ENCODE measurements around the gene NCOA6.

DNA sequence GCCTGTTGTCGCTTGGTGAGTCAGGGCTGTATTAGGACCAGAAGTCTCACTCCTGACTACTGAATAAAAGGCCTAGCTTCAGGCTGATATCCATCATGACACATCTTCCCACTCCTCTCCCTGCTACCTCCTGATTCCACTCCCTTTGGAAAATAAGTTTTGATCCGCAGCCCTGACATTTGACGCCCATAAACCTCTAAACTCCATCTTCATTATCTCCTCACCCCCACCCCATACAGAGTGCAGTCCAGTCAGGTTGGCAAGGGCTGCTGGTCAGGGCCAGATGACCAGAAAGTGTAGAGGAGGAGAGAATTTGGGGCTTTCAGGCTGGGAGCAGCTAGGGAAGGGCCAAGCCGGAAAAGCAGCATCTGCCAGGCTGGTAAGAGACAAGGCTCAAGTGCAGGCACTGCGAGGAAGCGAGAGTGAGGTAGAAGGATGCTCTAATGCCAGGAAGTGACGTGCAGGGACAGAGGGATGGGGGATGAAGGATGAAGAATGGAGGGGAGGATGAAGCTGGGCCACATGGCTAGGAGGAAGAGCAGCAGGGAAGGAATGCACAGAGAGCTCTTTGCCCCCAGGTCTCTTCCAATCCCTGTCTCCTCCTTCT, 46.0 kb upstream of the NCOA6 start:
- TF ChIP-seq, protein P1, sequence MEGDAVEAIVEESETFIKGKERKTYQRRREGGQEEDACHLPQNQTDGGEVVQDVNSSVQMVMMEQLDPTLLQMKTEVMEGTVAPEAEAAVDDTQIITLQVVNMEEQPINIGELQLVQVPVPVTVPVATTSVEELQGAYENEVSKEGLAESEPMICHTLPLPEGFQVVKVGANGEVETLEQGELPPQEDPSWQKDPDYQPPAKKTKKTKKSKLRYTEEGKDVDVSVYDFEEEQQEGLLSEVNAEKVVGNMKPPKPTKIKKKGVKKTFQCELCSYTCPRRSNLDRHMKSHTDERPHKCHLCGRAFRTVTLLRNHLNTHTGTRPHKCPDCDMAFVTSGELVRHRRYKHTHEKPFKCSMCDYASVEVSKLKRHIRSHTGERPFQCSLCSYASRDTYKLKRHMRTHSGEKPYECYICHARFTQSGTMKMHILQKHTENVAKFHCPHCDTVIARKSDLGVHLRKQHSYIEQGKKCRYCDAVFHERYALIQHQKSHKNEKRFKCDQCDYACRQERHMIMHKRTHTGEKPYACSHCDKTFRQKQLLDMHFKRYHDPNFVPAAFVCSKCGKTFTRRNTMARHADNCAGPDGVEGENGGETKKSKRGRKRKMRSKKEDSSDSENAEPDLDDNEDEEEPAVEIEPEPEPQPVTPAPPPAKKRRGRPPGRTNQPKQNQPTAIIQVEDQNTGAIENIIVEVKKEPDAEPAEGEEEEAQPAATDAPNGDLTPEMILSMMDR (IDR thresholded peaks at IDR 0.05), result no peak
- TF ChIP-seq POLR2A (IDR thresholded peaks at IDR 0.05), result no peak

Data from esophagus squamous epithelium (tissue), 4 donors.